PC-3 (cell line): ENCODE data around the gene NOL11. TPM values are rescaled to one million over a fixed set of nuclear protein-coding genes. Genes with fewer than 3 reads are reported as not detected.

Source experiments
- ATAC-seq: fragments of 200-7000 bp; cut with Tn5 transposase; 2 replicates; pipeline ENCODE4 v1.9.1; 2020; ENCODE audit warnings: mild to moderate bottlenecking, moderate library complexity
- BruUV-seq: library from RNA; stranded (reverse); fragments of 400-500 nt; replicated peaks from 2 replicates; lab custom pipeline; 2021; lab: Mats Ljungman, UMichigan
- CTCF ChIA-PET: fragments of 300-600 bp; sonication (Branson Sonifier 250); formaldehyde crosslinking; loops from one replicate; lab custom pipeline; 2022; ENCODE audit warnings: antibody characterized with exemption; lab: Charles Lee
- POLR2A ChIA-PET: fragments of 300-600 bp; sonication (Branson Sonifier 250); formaldehyde crosslinking; loops from one replicate; lab custom pipeline; 2022; ENCODE audit warnings: antibody characterized with exemption; ENCODE audit not compliant: unreplicated experiment; lab: Charles Lee
- DNase-seq: peaks from one replicate; pipeline ENCODE4 v3.0.0-alpha.2; 2015
- H2AFZ ChIP-seq: fragments of 300-600 bp; sonication (generic); 2 replicates; pipeline ENCODE4 v1.6.0; 2016; ENCODE audit warnings: antibody characterized with exemption, low read length
- H3F3A ChIP-seq: fragments of 300-600 bp; sonication (generic); one replicate; pipeline ENCODE4 v1.6.0; 2017; ENCODE audit warnings: antibody characterized with exemption, low read length, control low read depth, mild to moderate bottlenecking; ENCODE audit not compliant: unreplicated experiment
- H3K27ac ChIP-seq: fragments of 300-600 bp; sonication (generic); 2 replicates; pipeline ENCODE4 v1.5.1; 2016; ENCODE audit warnings: mild to moderate bottlenecking, low read length
- H3K27me3 ChIP-seq: fragments of 300-600 bp; sonication (generic); 2 replicates; pipeline ENCODE4 v1.6.1; 2016; ENCODE audit warnings: low read length, mixed read lengths
- H3K36me3 ChIP-seq: fragments of 300-600 bp; sonication (generic); 2 replicates; pipeline ENCODE4 v1.6.1; 2016; ENCODE audit warnings: low read depth, mixed run types, low read length, mixed read lengths
- H3K4me1 ChIP-seq: fragments of 300-600 bp; sonication (generic); 2 replicates; pipeline ENCODE4 v1.5.1; 2016; ENCODE audit warnings: low read length; ENCODE audit not compliant: insufficient read depth
- H3K4me2 ChIP-seq: fragments of 300-600 bp; sonication (generic); 2 replicates; pipeline ENCODE4 v1.6.0; 2016; ENCODE audit warnings: low read length
- H3K4me3 ChIP-seq: fragments of 300-600 bp; sonication (generic); 2 replicates; pipeline ENCODE4 v1.5.1; 2016; ENCODE audit warnings: mild to moderate bottlenecking, low read length, mixed read lengths
- H3K79me2 ChIP-seq: fragments of 300-600 bp; sonication (generic); 2 replicates; pipeline ENCODE4 v1.6.1; 2017; ENCODE audit warnings: low read length, mixed read lengths
- H3K9ac ChIP-seq: fragments of 300-600 bp; sonication (generic); 2 replicates; pipeline ENCODE4 v1.6.0; 2016; ENCODE audit warnings: mild to moderate bottlenecking, low read length
- H3K9me2 ChIP-seq: fragments of 300-600 bp; sonication (generic); replicated peaks from 2 replicates; pipeline ENCODE4 v1.6.1; 2016; ENCODE audit warnings: mixed run types, low read length, mixed read lengths
- H3K9me3 ChIP-seq: fragments of 300-600 bp; sonication (generic); 2 replicates; pipeline ENCODE4 v1.6.1; 2016; ENCODE audit warnings: low read length, mixed read lengths
- H4K20me1 ChIP-seq: fragments of 300-600 bp; sonication (generic); 2 replicates; pipeline ENCODE4 v1.6.1; 2016; ENCODE audit warnings: low read length, mixed read lengths
- EZH2 ChIP-seq: fragments of 300-600 bp; sonication (generic); IDR thresholded peaks from one replicate; pipeline ENCODE4 v1.6.1; 2017; ENCODE audit warnings: antibody characterized with exemption, mild to moderate bottlenecking, low read length; ENCODE audit not compliant: unreplicated experiment
- EZH2phosphoT487 ChIP-seq: fragments of 300-600 bp; sonication (generic); IDR thresholded peaks from 2 replicates; pipeline ENCODE4 v1.6.1; 2018; ENCODE audit warnings: mild to moderate bottlenecking, antibody characterized with exemption, low read length, borderline replicate concordance
- intact Hi-C: fragments of 100-400 bp; cut with micrococcal nuclease; formaldehyde crosslinking; loops from 2 replicates; pipeline ENCODE4 v1.9.0; 2023
- total RNA-seq: library from RNA; depleted of rRNA; stranded (reverse); fragments of >200 nt; gene quantifications from 2 replicates; pipeline ENCODE4 v1.2.3, GENCODE V29; 2014; rRNA removed
- TF ChIP-seq, protein P1 (sequence below): fragments of 300-600 bp; sonication (generic); conservative IDR thresholded peaks from 2 replicates; pipeline ENCODE4 v1.5.1; 2017; ENCODE audit warnings: antibody characterized with exemption, low read depth, mild to moderate bottlenecking, low read length

NOL11 gene
- total RNA-seq, 1 experiment from 2014 or later = 80.5 TPM

DNA sequence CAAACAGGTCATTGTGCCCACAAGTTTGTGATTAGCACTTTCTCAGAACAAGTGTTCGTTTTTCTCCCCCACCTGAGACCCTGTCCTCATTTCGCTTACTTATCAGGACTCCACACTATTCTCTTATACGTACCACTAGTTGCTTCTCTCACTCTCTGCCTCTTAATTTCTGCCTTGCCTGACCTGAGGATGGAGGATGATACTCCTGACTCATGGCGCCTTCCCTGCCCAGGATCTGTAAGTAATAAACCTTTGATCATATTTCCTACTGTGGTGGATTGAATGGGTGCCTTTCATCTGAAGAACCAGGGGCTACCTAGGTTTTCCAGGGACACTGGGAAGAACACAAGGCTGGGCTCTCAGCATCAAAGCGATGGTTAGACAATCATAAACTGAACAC, 67.8 kb downstream of the NOL11 start:
- DNase-seq = no peak

More for the DNA sequence above, 67.8 kb downstream of the NOL11 start:
- H3K9ac ChIP-seq = no peak overlapping the region
- H3F3A ChIP-seq = no peaks in the 10 kb centered on the region
- POLR2A ChIA-PET = no interaction called here
- intact Hi-C loops = no loop called here
- H3K79me2 ChIP-seq = no peaks in the 10 kb centered on the region
- ATAC-seq = no peak
- CTCF ChIA-PET = no interaction called here
- H4K20me1 ChIP-seq = no peaks in the 10 kb centered on the region
- no peak overlapping the region for H3K27ac ChIP-seq
- peaks cover 7% of the 10 kb centered on the region for H3K4me1 ChIP-seq
- H3K4me2 ChIP-seq = no peak overlapping the region
- BruUV-seq = no TSS peak
- H3K9me2 ChIP-seq = no peaks in the 10 kb centered on the region
- no peaks in the 10 kb centered on the region for H3K36me3 ChIP-seq
- no peak overlapping the region for H3K4me3 ChIP-seq
- H3K27me3 ChIP-seq = no peaks in the 10 kb centered on the region
- H2AFZ ChIP-seq = no peak overlapping the region
- no peaks in the 10 kb centered on the region for H3K9me3 ChIP-seq
- no peak for TF ChIP-seq EZH2
- TF ChIP-seq EZH2phosphoT487 = no peak
- TF ChIP-seq, protein P1, sequence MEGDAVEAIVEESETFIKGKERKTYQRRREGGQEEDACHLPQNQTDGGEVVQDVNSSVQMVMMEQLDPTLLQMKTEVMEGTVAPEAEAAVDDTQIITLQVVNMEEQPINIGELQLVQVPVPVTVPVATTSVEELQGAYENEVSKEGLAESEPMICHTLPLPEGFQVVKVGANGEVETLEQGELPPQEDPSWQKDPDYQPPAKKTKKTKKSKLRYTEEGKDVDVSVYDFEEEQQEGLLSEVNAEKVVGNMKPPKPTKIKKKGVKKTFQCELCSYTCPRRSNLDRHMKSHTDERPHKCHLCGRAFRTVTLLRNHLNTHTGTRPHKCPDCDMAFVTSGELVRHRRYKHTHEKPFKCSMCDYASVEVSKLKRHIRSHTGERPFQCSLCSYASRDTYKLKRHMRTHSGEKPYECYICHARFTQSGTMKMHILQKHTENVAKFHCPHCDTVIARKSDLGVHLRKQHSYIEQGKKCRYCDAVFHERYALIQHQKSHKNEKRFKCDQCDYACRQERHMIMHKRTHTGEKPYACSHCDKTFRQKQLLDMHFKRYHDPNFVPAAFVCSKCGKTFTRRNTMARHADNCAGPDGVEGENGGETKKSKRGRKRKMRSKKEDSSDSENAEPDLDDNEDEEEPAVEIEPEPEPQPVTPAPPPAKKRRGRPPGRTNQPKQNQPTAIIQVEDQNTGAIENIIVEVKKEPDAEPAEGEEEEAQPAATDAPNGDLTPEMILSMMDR = no peak

Other genes starting within 250 kb of the NOL11 start
- 53.8 and 61.8 TPM in 2 replicates for gene BPTF, start 107.6 kb downstream of the NOL11 start, total RNA-seq